Peyer's patch (tissue), 4 donors: Measurements from ENCODE around the gene REXO1.

Source experiments
- POLR2A ChIP-seq, 2 donors: fragments of 450-650 bp; IDR thresholded peaks; one replicate each; pipeline ENCODE4 v1.5.1; 2017; ENCODE audit warnings: antibody characterized with exemption in 2 of 2, mild to moderate bottlenecking in 2 of 2, moderate library complexity in 2 of 2
- TF ChIP-seq, protein P1 (sequence below), 6 experiments: fragments of 450-650 bp in 4 of 6; fragments of 200-600 bp in 2 of 6; sonication (generic) in 1 of 6; IDR thresholded peaks; one replicate each; pipeline ENCODE4 v1.5.1; 2017 to 2019; ENCODE audit warnings: antibody characterized with exemption in 6 of 6, mild to moderate bottlenecking in 3 of 6, moderate library complexity in 1 of 6

DNA sequence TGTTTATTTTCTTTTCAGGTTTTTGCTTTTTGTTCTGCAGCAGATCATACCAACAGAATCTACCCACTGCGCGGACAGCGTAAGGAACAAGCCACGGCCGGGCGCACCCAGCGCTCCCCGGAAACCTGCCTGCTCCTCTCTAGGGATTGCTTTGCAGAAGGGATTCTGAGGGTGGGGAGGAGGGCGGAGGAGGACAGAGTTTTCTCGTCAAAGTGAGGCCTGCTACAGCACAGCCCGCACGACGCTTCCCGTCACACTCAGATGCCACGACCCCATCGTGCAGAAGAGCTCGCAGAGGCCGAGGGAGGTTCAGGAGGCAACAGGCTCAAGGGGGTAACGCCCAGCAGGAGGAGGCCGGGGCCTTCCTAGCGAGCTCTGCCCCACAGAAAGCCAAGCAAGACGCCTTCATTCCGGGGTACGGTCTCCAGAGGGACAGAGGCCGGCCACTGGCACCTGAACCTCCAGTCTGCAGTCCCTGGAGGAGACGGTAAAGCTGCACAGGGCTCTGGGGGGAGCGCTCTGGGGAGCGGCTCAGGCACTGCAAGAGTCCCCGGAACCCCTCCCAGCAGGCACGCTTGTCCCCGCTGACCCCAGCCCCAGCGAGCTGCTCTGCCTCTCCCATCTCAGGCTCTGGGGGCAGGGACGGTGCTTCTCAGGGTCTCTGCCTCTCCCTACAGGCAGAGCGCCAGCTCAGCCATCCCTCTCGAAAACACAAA, 6.9 kb downstream of the REXO1 start:
- TF ChIP-seq, protein P1, sequence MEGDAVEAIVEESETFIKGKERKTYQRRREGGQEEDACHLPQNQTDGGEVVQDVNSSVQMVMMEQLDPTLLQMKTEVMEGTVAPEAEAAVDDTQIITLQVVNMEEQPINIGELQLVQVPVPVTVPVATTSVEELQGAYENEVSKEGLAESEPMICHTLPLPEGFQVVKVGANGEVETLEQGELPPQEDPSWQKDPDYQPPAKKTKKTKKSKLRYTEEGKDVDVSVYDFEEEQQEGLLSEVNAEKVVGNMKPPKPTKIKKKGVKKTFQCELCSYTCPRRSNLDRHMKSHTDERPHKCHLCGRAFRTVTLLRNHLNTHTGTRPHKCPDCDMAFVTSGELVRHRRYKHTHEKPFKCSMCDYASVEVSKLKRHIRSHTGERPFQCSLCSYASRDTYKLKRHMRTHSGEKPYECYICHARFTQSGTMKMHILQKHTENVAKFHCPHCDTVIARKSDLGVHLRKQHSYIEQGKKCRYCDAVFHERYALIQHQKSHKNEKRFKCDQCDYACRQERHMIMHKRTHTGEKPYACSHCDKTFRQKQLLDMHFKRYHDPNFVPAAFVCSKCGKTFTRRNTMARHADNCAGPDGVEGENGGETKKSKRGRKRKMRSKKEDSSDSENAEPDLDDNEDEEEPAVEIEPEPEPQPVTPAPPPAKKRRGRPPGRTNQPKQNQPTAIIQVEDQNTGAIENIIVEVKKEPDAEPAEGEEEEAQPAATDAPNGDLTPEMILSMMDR (IDR thresholded peaks at IDR 0.05), result no peak
- no peak for TF ChIP-seq POLR2A (IDR thresholded peaks at IDR 0.05)
